Measurements from ENCODE around the gene CDH23. TPM values are rescaled to one million over a fixed set of nuclear protein-coding genes. Genes with fewer than 3 reads are reported as not detected.

Gene CDH23
- total RNA-seq, 1 donor from 2014 or later = 0.29 TPM

- no peak overlapping the region for H3K4me3 Mint-ChIP-seq
- no peak for DNase-seq
- CTCF ChIA-PET = no interaction called here
- H3K27me3 Mint-ChIP-seq = no peaks in the 10 kb centered on the region
- peaks cover 7% of the 10 kb centered on the region for H3K4me1 Mint-ChIP-seq
- no peak for TF ChIP-seq CTCF (IDR thresholded peaks at IDR 0.05)
- no peak overlapping the region for H3K27ac Mint-ChIP-seq
- intact Hi-C loops (cut with micrococcal nuclease) = no loop called here
- no peaks in the 10 kb centered on the region for H3K9me3 Mint-ChIP-seq
- no peaks in the 10 kb centered on the region for H3K36me3 Mint-ChIP-seq (ENCODE audit: low read depth)
- no peak for ATAC-seq (ENCODE audit: low read depth)
- POLR2A ChIA-PET = interaction anchor here (0.6 kb wide), 2 partner anchors 120 to 463 kb away, joined by 3 to 4 read pairs; no protein-coding TSS in a partner anchor
Measured at GRCh38 chr10:71784679-71785272, 388.1 kb downstream of the CDH23 start.

GRCh38 chr10:71788954-71789353, 392.2 kb downstream of the CDH23 start:
- no peaks in the 10 kb centered on the region for H3K27me3 Mint-ChIP-seq
- H3K36me3 Mint-ChIP-seq (ENCODE audit: low read depth) = no peaks in the 10 kb centered on the region
- CTCF ChIA-PET = no interaction called here
- no peak overlapping the region for H3K4me3 Mint-ChIP-seq
- DNase-seq = no peak
- ATAC-seq (ENCODE audit: low read depth) = no peak
- no peaks in the 10 kb centered on the region for H3K9me3 Mint-ChIP-seq
- H3K4me1 Mint-ChIP-seq = peaks cover 19% of the 10 kb centered on the region
- intact Hi-C loops (cut with micrococcal nuclease) = no loop called here
- H3K27ac Mint-ChIP-seq = no peak overlapping the region
- POLR2A ChIA-PET = no interaction called here
- no peak for TF ChIP-seq CTCF (IDR thresholded peaks at IDR 0.05)

- no peak for ATAC-seq (ENCODE audit: low read depth)
Measured at GRCh38 chr10:71789871-71790270, 393.2 kb downstream of the CDH23 start.

GRCh38 chr10:71790749-71791440, 394.2 kb downstream of the CDH23 start:
- peaks cover 19% of the 10 kb centered on the region for H3K4me1 Mint-ChIP-seq
- H3K9me3 Mint-ChIP-seq = no peaks in the 10 kb centered on the region
- no peaks in the 10 kb centered on the region for H3K27me3 Mint-ChIP-seq
- H3K4me3 Mint-ChIP-seq = peak overlapping the region; percentile 50
- ChIA-PET POLR2A (no interaction called here), CTCF (no interaction called here)
- no peak for DNase-seq
- intact Hi-C loops (cut with micrococcal nuclease) = loop anchor here (2.0 kb wide), 1 partner anchor 18 kb away; the partner anchor contains the start of gene VSIR
- ATAC-seq (ENCODE audit: low read depth) = peak; percentile 90
- no peaks in the 10 kb centered on the region for H3K36me3 Mint-ChIP-seq (ENCODE audit: low read depth)
- no peak for TF ChIP-seq CTCF (IDR thresholded peaks at IDR 0.05)
- H3K27ac Mint-ChIP-seq = peak overlapping the region; percentile 53

More at GRCh38 chr10:71789871-71790270, 393.2 kb downstream of the CDH23 start:
- Mint-ChIP-seq H3K36me3 (ENCODE audit: low read depth) (no peaks in the 10 kb centered on the region), H3K4me3 (no peak overlapping the region), H3K9me3 (no peaks in the 10 kb centered on the region), H3K4me1 (peaks cover 19% of the 10 kb centered on the region), H3K27me3 (no peaks in the 10 kb centered on the region), H3K27ac (no peak overlapping the region)
- ChIA-PET CTCF (interaction anchor here (0.8 kb wide), 1 partner anchor 16 kb away, joined by 4 read pairs; no protein-coding TSS in a partner anchor), POLR2A (no interaction called here)
- no peak for DNase-seq
- intact Hi-C loops (cut with micrococcal nuclease) = loop anchor here (2.0 kb wide), 1 partner anchor 17 kb away; the partner anchor contains the start of gene VSIR
- no peak for TF ChIP-seq CTCF (IDR thresholded peaks at IDR 0.05)

GRCh38 chr10:71795248-71795647, 398.5 kb downstream of the CDH23 start:
- Mint-ChIP-seq H3K4me3 (no peak overlapping the region), H3K36me3 (ENCODE audit: low read depth) (no peaks in the 10 kb centered on the region), H3K27ac (no peak overlapping the region), H3K9me3 (no peaks in the 10 kb centered on the region), H3K4me1 (peaks cover 24% of the 10 kb centered on the region), H3K27me3 (no peaks in the 10 kb centered on the region)
- DNase-seq (no peak), ATAC-seq (ENCODE audit: low read depth) (no peak)
- ChIA-PET POLR2A (interaction anchor here (0.8 to 0.9 kb wide), 2 partner anchors 20 to 22 kb away, joined by 3 read pairs; partner anchors contain the start of gene VSIR), CTCF (no interaction called here)
- intact Hi-C loops (cut with micrococcal nuclease) = no loop called here
- TF ChIP-seq CTCF (IDR thresholded peaks at IDR 0.05) = no peak

Measured in activated B cell treated with CpG ODN at 0.5 μM for 24 hours (primary cell).